HT-29 (cell line): ENCODE measurements around the gene PRRG2. TPM values are rescaled to one million over a fixed set of nuclear protein-coding genes. Genes with fewer than 3 reads are reported as not detected.

Source experiments
- DNase-seq: peaks from one replicate; pipeline ENCODE4 v3.0.0-alpha.2; 2015; ENCODE audit warnings: low spot score
- total RNA-seq: library from RNA; depleted of rRNA; stranded (reverse); fragments of >200 nt; shearing (Covaris generic); gene quantifications from 2 replicates; pipeline ENCODE4 v1.2.3, GENCODE V29; 2014

The PRRG2 gene
- total RNA-seq, 1 experiment from 2014 or later = 25.8 TPM

GRCh38 chr19:49587227-49587626, 6.1 kb downstream of the PRRG2 start:
- no peak for DNase-seq

DNA sequence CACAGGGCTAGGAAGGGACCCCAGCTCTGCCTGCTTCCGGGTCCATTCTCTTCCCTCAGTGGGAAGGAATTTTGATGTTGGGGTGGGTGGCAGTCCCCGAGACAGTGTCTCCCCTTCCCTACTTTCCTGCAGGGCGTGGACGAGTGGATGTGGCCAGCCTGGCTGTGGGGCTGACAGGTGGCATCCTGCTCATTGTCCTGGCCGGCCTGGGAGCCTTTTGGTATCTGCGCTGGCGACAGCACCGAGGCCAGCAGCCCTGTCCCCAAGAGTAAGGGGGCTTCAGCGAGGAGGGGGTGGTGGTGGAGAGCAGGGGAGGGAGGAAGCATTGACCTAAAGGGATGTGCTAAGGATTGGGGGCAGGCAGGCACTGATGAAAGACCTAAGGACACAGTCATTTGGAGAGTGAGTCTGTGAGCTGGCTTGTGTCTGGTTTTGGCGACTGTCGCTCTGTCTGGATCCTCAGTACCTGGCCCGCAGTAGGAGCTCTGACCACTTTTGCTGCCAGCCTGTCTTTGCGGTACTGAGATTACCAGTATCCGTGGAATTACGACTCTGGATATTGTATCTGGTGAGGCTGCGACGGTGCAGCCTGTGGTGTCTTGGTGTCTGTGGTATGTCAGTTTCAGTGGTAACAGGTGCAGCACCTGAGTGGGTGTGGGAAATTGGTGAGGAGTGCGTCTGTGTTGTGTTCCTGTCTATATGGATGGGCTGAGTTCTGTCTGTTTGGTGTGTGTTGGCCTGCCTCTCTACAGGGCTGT, 7.4 kb downstream of the PRRG2 start:
- DNase-seq = no peak

- DNase-seq = peak; percentile 40
Measured at GRCh38 chr19:49589502-49589905, 8.4 kb downstream of the PRRG2 start.

GRCh38 chr19:49590071-49590970, 9.2 kb downstream of the PRRG2 start:
- peak; percentile 100 for DNase-seq

DNA sequence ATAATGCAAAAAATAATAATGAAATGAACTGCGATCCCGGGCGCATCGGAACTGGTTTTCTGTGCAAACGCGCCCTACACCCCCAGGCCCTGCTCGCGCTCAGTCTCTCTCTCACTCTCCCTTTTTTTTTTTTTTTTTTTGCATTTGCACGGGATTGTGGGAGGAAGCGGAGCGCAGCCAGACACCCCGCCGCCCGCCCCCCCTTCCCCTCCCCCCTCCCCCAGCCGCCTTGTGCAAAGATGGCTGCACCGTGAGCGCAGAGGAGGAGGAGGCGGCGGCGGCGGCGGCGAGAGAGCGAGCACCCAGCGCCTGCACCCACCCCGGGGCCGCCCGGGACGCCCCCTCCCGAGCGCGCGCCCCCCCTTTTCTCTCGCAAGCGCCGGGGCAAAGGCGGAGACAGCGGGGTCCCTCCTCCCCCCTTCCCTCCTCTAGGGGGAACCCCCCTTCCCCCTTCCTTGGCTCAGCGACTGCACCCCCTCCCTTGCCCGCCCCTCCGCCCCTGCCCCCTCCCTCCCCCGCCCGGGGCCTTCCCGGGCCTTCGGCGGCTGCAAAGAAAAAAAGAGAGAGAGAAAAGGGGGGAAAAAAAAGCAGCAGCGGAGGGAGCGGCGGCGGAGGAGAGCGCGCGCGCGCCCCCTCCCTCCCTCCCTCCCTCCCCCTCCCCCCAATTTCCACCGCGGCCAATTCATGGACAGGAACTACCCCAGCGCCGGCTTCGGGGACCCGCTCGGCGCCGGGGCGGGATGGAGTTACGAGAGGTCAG, 10.0 kb downstream of the PRRG2 start, which contains the start of gene PRR12:
Gene PRR12, plus strand, starts transcription at position 212 of the 760 bp plus-strand sequence. Its CDS starts 473 bp downstream, at position 685.
- DNase-seq = peak; percentile 75

DNA sequence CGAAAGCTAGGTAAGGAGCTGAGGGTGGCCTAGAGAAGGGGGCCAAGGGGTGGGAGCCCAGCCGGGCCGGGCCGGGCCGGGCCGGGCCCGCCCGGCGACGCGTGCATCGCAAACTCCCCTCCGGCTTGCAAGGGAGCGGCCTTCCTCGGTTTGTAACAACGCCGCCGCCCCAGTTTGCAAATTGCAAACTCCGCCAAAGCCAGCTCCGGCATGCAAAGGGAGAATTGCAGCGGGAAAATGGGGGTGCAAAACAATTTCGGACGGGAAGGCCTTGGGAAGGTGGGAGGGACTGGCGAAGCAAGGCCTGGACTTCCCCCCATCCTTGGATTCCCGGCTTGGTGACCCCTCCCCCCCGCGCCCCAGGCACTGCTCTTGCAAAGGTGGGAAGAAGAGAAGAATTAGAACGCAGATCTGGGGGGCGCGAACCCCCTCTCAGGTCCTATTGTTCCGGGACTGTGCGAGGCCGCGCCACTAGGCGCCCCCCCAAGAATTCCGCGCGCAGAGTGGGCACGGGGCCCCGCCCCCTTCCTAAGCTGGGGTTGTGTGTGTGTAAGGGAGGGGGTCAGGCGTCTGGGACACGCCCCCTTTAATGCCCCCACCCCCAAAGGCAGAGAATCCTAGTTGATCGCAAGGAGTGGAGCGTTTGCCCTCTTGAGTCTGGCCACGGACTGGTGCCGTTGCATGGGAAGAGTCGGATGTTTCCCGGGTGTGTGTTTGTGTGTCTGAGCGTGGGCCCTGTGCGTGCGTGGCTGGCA, 10.8 kb downstream of the PRRG2 start:
- peak; percentile 66 for DNase-seq

DNA sequence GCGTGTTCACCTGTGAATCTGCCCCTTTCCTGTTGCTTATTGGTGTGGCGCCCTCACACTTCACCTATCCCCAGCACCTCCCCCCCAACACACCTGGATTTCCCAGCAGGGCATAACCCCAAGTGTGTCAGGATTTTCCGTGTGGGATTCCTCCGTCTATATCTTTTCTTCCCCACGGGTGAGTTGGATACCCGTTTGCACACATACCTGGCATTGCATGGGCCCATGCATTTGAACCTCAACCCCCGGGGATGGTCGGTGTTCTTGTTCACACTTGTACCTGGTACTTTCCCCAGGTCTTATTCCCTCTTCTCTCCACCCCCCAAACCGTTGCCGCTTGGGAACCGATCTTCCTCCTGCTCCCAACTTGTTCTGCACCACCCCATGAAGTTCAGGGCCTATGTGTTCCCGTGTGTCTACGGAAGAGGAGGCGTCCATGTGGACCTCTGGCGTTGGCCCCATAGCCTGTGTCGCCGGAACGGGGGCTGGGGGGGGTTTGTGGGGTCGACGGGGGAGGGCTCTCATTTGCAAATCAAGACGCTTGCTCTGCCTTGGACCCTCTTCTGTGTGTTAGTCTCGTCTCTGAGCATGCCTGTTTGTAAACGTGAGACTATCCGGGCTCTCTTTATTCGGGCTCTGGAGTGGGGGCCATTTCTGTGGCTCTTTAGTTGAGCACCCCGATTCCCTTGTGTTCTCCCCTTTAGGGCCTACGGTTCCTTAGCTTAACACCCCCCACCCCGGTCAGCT, 11.5 kb downstream of the PRRG2 start:
- DNase-seq = peak; percentile 75

GRCh38 chr19:49593233-49594113, 12.4 kb downstream of the PRRG2 start:
- peak; percentile 98 for DNase-seq

GRCh38 chr19:49594157-49594992, 13.3 kb downstream of the PRRG2 start:
- DNase-seq = no peak

GRCh38 chr19:49594993-49595818, 14.1 kb downstream of the PRRG2 start:
- DNase-seq = no peak

- no peak for DNase-seq
Measured at GRCh38 chr19:49595819-49596404, 14.8 kb downstream of the PRRG2 start.

GRCh38 chr19:49596407-49596806, 15.3 kb downstream of the PRRG2 start:
- no peak for DNase-seq

GRCh38 chr19:49596954-49597702, 16.0 kb downstream of the PRRG2 start:
- DNase-seq = no peak

GRCh38 chr19:49597703-49597974, 16.5 kb downstream of the PRRG2 start:
- no peak for DNase-seq

DNA sequence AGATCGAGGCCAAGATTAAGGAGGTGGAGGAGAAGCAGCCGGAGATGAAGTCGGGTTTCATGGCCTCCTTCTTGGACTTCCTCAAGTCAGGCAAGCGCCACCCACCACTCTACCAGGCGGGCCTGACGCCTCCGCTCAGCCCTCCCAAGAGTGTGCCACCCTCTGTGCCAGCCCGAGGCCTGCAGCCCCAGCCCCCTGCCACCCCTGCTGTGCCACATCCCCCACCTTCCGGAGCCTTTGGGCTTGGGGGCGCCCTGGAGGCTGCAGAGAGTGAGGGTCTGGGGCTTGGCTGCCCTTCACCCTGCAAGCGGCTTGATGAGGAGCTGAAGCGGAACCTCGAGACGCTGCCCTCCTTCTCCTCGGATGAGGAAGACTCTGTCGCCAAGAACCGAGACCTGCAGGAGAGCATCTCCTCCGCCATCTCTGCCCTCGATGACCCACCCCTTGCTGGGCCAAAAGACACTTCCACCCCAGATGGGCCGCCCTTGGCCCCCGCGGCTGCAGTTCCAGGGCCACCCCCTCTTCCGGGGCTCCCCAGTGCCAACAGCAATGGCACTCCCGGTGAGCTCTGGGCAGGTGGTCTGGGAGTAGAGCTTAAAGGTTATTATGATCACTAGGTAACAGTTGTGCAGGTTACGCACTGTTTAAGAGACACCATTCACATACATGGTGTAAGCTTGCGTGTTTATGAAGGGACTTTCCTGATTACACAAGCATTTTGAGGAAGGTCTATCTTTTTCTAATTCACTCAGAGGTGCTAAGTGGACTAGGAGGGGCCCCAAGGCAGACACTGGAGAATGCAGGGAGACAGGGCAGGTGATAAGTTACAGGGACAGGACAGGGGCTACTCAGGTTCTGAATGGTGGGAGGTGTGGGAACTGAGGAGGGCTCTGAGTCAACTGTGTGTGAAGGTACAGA, 18.5 kb downstream of the PRRG2 start:
- no peak for DNase-seq
